SK-N-SH (cell line): Measurements from ENCODE around the gene MEN1. TPM values are rescaled to one million over a fixed set of nuclear protein-coding genes. Genes with fewer than 3 reads are reported as not detected.

Source experiments
- CTCF ChIA-PET: fragments of 300-600, 350-600 bp; formaldehyde crosslinking; extraction: SDS; loops from one replicate; lab custom pipeline; 2021; lab: Yijun Ruan, JAX
- POLR2A ChIA-PET: fragments of 350-600 bp; sonication (Branson Sonifier 250); formaldehyde crosslinking; extraction: SDS; loops from one replicate; lab custom pipeline; 2020; ENCODE audit warnings: antibody characterized with exemption, inconsistent platforms; lab: Yijun Ruan, JAX
- DNase-seq: peaks from one replicate; pipeline ENCODE4 v3.0.0; 2012
- H2AFZ ChIP-seq: fragments of 200-600 bp; sonication (generic); 2 replicates; pipeline ENCODE4 v1.8.1; 2016; ENCODE audit warnings: antibody characterized with exemption, mild to moderate bottlenecking, low read depth
- H3F3A ChIP-seq: fragments of 200-600 bp; sonication (generic); replicated peaks from 2 replicates; pipeline ENCODE3; 2016; ENCODE audit warnings: antibody characterized with exemption, mild to moderate bottlenecking; ENCODE audit not compliant: insufficient read depth
- H3K27ac ChIP-seq, 2 experiments: fragments of 200-500 bp in 1 of 2; fragments of 200-600 bp in 1 of 2; sonication (Bioruptor generic) in 1 of 2; sonication (generic), shearing (Covaris generic) in 1 of 2; 2 replicates each; pipeline versions ENCODE4 v1.5.1 to v1.6.1; 2014 to 2016; ENCODE audit warnings: low read depth in 2 of 2, inconsistent platforms in 1 of 2, low read length in 1 of 2, mild to moderate bottlenecking in 1 of 2, mixed read lengths in 1 of 2
- H3K27me3 ChIP-seq: fragments of 200-600 bp; sonication (generic), shearing (Covaris generic); 2 replicates; pipeline ENCODE4 v1.6.1; 2016; ENCODE audit warnings: mixed run types; ENCODE audit not compliant: insufficient read depth
- H3K36me3 ChIP-seq, 2 experiments: fragments of 200-500 bp in 1 of 2; fragments of 200-600 bp in 1 of 2; sonication (Bioruptor generic) in 1 of 2; sonication (generic) in 1 of 2; replicated peaks in 1 of 2; 2 replicates each; pipeline versions ENCODE3 to v1.5.1; 2014 to 2016; ENCODE audit warnings: low read length in 1 of 2, mild to moderate bottlenecking in 1 of 2; ENCODE audit not compliant: insufficient read depth in 2 of 2, control insufficient read depth in 1 of 2
- H3K4me1 ChIP-seq, 2 experiments: fragments of 200-500 bp in 1 of 2; fragments of 200-600 bp in 1 of 2; sonication (Bioruptor generic) in 1 of 2; sonication (generic), shearing (Covaris generic) in 1 of 2; 2 replicates each; pipeline versions ENCODE4 v1.5.1 to v1.6.1; 2014 to 2016; ENCODE audit warnings: low read depth in 1 of 2, low read length in 1 of 2, mixed run types in 1 of 2; ENCODE audit not compliant: insufficient read depth in 2 of 2, control insufficient read depth in 1 of 2
- H3K4me2 ChIP-seq: fragments of 200-600 bp; sonication (generic), shearing (Covaris generic); 2 replicates; pipeline ENCODE4 v1.6.1; 2017; ENCODE audit warnings: mixed run types
- H3K4me3 ChIP-seq, 2 experiments: fragments of 200-500 bp in 1 of 2; fragments of 200-600 bp in 1 of 2; sonication (Bioruptor generic) in 1 of 2; sonication (generic), shearing (Covaris generic) in 1 of 2; 2 replicates each; pipeline versions ENCODE4 v1.5.1 to v1.8.1; 2014 to 2016; ENCODE audit warnings: low read depth in 2 of 2, inconsistent platforms in 1 of 2, low read length in 1 of 2, mild to moderate bottlenecking in 1 of 2, mixed read lengths in 1 of 2, moderate library complexity in 1 of 2
- H3K79me2 ChIP-seq: fragments of 200-600 bp; sonication (generic); 2 replicates; pipeline ENCODE4 v1.8.1; 2017; ENCODE audit warnings: mild to moderate bottlenecking; ENCODE audit not compliant: insufficient read depth
- H3K9ac ChIP-seq: fragments of 200-600 bp; sonication (generic); 2 replicates; pipeline ENCODE4 v1.6.1; 2017; ENCODE audit warnings: mixed run types
- H3K9me2 ChIP-seq: fragments of 200-600 bp; sonication (generic); 2 replicates; pipeline ENCODE4 v1.6.1; 2017; ENCODE audit warnings: mixed run types
- H3K9me3 ChIP-seq: fragments of 200-600 bp; sonication (generic); 2 replicates; pipeline ENCODE4 v1.6.1; 2017; ENCODE audit warnings: mixed run types, mild to moderate bottlenecking, moderate library complexity
- H4K20me1 ChIP-seq: fragments of 200-600 bp; sonication (generic); 2 replicates; pipeline ENCODE4 v1.6.1; 2017; ENCODE audit warnings: mild to moderate bottlenecking, mixed run types; ENCODE audit not compliant: insufficient read depth
- CTCF ChIP-seq: fragments of 200-600 bp; sonication (generic); IDR thresholded peaks from 2 replicates; pipeline ENCODE4 v1.6.1; 2017; ENCODE audit warnings: antibody characterized with exemption, mild to moderate bottlenecking, moderate library complexity
- ELF1 ChIP-seq: IDR thresholded peaks from 2 replicates; pipeline ENCODE4 v1.4.0; 2012
- EZH2phosphoT487 ChIP-seq: fragments of 200-600 bp; sonication (generic); IDR thresholded peaks from 2 replicates; pipeline ENCODE4 v1.6.1; 2017; ENCODE audit warnings: low read depth, mixed run types, mild to moderate bottlenecking, antibody characterized with exemption, moderate library complexity, borderline replicate concordance
- FOXM1 ChIP-seq: IDR thresholded peaks from 2 replicates; pipeline ENCODE4 v1.4.0; 2012; ENCODE audit warnings: low read depth, mild to moderate bottlenecking
- GABPA ChIP-seq: IDR thresholded peaks from 2 replicates; pipeline ENCODE4 v1.4.0; 2012; ENCODE audit warnings: low read depth, mild to moderate bottlenecking
- GATA2 ChIP-seq: sonication (generic); formaldehyde crosslinking; IDR thresholded peaks from 2 replicates; pipeline ENCODE4 v1.5.0; 2020; ENCODE audit warnings: mild to moderate bottlenecking, missing genetic modification reagents
- IRF3 ChIP-seq: fragments of 150-350 bp; IDR thresholded peaks from 2 replicates; pipeline ENCODE4 v1.6.1; 2016; ENCODE audit warnings: mild to moderate bottlenecking, low read depth, low read length
- JUND ChIP-seq: IDR thresholded peaks from 2 replicates; pipeline ENCODE4 v1.4.0; 2012
- RAD21 ChIP-seq: IDR thresholded peaks from 2 replicates; pipeline ENCODE4 v1.6.1; 2012; ENCODE audit warnings: mild to moderate bottlenecking, low read length
- RXRA ChIP-seq: IDR thresholded peaks from 2 replicates; pipeline ENCODE4 v1.4.0; 2012; ENCODE audit warnings: low read depth, mild to moderate bottlenecking, borderline replicate concordance
- TAF1 ChIP-seq: IDR thresholded peaks from 2 replicates; pipeline ENCODE4 v1.6.1; 2012; ENCODE audit warnings: low read depth, mild to moderate bottlenecking, low read length, moderate library complexity, borderline replicate concordance
- USF1 ChIP-seq: IDR thresholded peaks from 2 replicates; pipeline ENCODE4 v1.4.0; 2012; ENCODE audit warnings: low read depth, borderline replicate concordance
- USF2 ChIP-seq: fragments of 150-350 bp; IDR thresholded peaks from 2 replicates; pipeline ENCODE4 v1.6.1; 2017; ENCODE audit warnings: antibody characterized with exemption, low read length, low read depth, borderline replicate concordance
- WGBS: methylation state at CpG from one replicate; pipeline ENCODE4 v1.1.6; 2017; ENCODE audit warnings: low lambda C conversion rate; 5-methylcytosine and 5-hydroxymethylcytosine counted together
- polyA plus RNA-seq, 3 experiments: library from polyadenylated mRNA; depleted of rRNA; stranded (reverse); fragments of >200 nt; gene quantifications; 2 replicates each; pipeline ENCODE4 v1.2.3, GENCODE V29; 2012
- TF ChIP-seq, protein P1 (sequence below): IDR thresholded peaks from 2 replicates; pipeline ENCODE4 v1.6.1; 2012; ENCODE audit warnings: mild to moderate bottlenecking, low read depth, low read length, moderate library complexity

Gene MEN1
- polyA plus RNA-seq, 1 of the 3 experiments (the other 2 are of a cell fraction) = 52.9 TPM

DNA sequence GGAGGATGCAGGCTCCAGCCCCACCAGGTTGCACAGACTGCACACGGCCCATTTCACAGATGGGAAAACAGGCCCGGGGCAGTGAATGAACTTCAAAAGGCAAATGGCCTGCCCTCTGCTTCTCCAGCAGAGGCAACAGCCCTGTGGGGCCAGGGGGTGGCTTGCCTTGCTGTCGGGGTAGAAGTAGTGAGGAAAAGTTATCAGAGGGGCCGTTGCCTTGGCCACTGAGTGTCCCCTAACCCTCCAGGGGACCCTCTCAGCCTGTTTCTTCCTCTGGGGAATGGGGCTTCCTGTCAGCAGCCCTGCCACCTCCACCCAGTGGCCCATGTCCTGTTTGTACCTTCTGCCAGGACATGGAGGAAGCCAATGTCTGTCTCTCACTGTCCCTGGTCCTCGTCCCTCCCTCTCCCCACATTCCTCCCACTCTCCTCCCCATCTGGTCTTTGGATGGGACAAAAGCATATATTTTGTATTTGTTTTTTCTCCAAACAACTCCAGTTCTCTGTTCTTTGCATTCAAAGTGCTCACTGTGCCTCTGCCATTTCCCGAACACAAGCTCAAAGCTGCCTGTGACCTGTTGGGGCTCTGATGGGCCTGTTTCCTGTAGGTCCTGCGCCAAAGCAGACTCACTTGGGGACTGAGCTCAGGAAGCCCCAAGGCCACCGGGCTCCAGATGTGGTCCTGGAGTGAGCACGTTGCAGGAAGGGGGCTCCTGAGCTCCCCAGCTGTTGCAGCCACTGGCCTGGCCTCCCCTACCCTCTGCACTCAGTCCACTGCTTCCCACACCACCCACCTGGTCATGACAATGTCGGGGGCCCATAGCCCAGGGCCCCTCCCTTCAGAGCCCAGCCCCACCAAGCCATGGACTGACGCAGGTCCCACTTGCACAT, 16.8 kb downstream of the MEN1 start:
- Histone ChIP-seq H3K4me2 (no peak overlapping the region), H4K20me1 (no peaks in the 10 kb centered on the region), H3K4me3 (no peak overlapping the region), H3K27me3 (no peaks in the 10 kb centered on the region), H3K79me2 (no peaks in the 10 kb centered on the region), H3F3A (no peaks in the 10 kb centered on the region), H3K9me3 (no peaks in the 10 kb centered on the region), H3K4me1 (no peaks in the 10 kb centered on the region), H3K36me3 (peaks cover 0 to 18% of the 10 kb centered on the region in 2 experiments), H3K27ac (0 out of 4 replicates have a peak overlapping the region, but pooled peaks of 1 of the 2 experiments have one; percentile 30), H2AFZ (no peak overlapping the region), H3K9me2 (no peaks in the 10 kb centered on the region), H3K9ac (no peak overlapping the region)
- ChIA-PET POLR2A (interaction anchor here (0.6 kb wide), 1 partner anchor 31 kb away, joined by 5 read pairs; no protein-coding TSS in a partner anchor), CTCF (interaction anchor here (1.0 to 1.1 kb wide), 2 partner anchors 8 to 26 kb away, joined by 3 to 4 read pairs; no protein-coding TSS in a partner anchor)
- WGBS = 89% methylated on average over 8 of the region's 11 CpGs
- TF ChIP-seq, protein P1, sequence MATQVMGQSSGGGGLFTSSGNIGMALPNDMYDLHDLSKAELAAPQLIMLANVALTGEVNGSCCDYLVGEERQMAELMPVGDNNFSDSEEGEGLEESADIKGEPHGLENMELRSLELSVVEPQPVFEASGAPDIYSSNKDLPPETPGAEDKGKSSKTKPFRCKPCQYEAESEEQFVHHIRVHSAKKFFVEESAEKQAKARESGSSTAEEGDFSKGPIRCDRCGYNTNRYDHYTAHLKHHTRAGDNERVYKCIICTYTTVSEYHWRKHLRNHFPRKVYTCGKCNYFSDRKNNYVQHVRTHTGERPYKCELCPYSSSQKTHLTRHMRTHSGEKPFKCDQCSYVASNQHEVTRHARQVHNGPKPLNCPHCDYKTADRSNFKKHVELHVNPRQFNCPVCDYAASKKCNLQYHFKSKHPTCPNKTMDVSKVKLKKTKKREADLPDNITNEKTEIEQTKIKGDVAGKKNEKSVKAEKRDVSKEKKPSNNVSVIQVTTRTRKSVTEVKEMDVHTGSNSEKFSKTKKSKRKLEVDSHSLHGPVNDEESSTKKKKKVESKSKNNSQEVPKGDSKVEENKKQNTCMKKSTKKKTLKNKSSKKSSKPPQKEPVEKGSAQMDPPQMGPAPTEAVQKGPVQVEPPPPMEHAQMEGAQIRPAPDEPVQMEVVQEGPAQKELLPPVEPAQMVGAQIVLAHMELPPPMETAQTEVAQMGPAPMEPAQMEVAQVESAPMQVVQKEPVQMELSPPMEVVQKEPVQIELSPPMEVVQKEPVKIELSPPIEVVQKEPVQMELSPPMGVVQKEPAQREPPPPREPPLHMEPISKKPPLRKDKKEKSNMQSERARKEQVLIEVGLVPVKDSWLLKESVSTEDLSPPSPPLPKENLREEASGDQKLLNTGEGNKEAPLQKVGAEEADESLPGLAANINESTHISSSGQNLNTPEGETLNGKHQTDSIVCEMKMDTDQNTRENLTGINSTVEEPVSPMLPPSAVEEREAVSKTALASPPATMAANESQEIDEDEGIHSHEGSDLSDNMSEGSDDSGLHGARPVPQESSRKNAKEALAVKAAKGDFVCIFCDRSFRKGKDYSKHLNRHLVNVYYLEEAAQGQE = no peak
- TF ChIP-seq TAF1 = no peak
- TF ChIP-seq USF2 = no peak
- TF ChIP-seq ELF1 = no peak
- TF ChIP-seq IRF3 = no peak
- TF ChIP-seq RXRA = no peak
- DNase-seq = peak; percentile 37

GRCh38 chr11:64792482-64792881, 17.9 kb downstream of the MEN1 start:
- Histone ChIP-seq H3K9me2 (no peaks in the 10 kb centered on the region), H3K79me2 (no peaks in the 10 kb centered on the region), H3K27ac (no peak overlapping the region), H3K4me3 (no peak overlapping the region), H3K4me2 (no peak overlapping the region), H3K4me1 (no peaks in the 10 kb centered on the region), H3F3A (peaks cover 2% of the 10 kb centered on the region), H3K9me3 (no peaks in the 10 kb centered on the region), H3K9ac (no peak overlapping the region), H3K36me3 (peaks cover 0 to 18% of the 10 kb centered on the region in 2 experiments), H2AFZ (no peak overlapping the region), H4K20me1 (no peaks in the 10 kb centered on the region), H3K27me3 (no peaks in the 10 kb centered on the region)
- ChIA-PET POLR2A (no interaction called here), CTCF (interaction anchor here (1.0 to 1.1 kb wide), 2 partner anchors 10 to 15 kb away, joined by 3 read pairs; partner anchors contain the start of gene MAP4K2)
- WGBS = 100% methylated on average over 4 of the region's 4 CpGs
- no peak for DNase-seq
- TF ChIP-seq USF1 (no peak), EZH2phosphoT487 (no peak), RXRA (no peak), GABPA (no peak), USF2 (no peak), TAF1 (no peak), RAD21 (no peak), FOXM1 (no peak), JUND (no peak), GATA2 (no peak), CTCF (no peak)
